Mesendoderm (in vitro differentiated cells): Measurements from ENCODE around the gene SMYD3.

Experiments
- DNase-seq: peaks from one replicate; pipeline ENCODE4 v3.0.0; 2013
- H2AK5ac ChIP-seq: 2 replicates; pipeline ENCODE4 v1.6.1; 2013; ENCODE audit warnings: low read length, inconsistent platforms
- H2BK120ac ChIP-seq: 2 replicates; pipeline ENCODE4 v1.6.1; 2013; ENCODE audit warnings: low read depth, mild to moderate bottlenecking, low read length, moderate library complexity, mixed read lengths
- H2BK15ac ChIP-seq: replicated peaks from 2 replicates; pipeline ENCODE4 v1.6.1; 2013; ENCODE audit warnings: low read depth, mild to moderate bottlenecking, moderate library complexity
- H2BK5ac ChIP-seq: 2 replicates; pipeline ENCODE4 v1.6.1; 2013; ENCODE audit warnings: low read length, inconsistent platforms
- H3K18ac ChIP-seq: 2 replicates; pipeline ENCODE4 v1.6.1; 2013; ENCODE audit warnings: mild to moderate bottlenecking, low read length, mixed read lengths
- H3K23ac ChIP-seq: one replicate; pipeline ENCODE4 v1.6.1; 2013; ENCODE audit warnings: low read length
- H3K27ac ChIP-seq: 2 replicates; pipeline ENCODE4 v1.5.1; 2013; ENCODE audit warnings: low read depth, mild to moderate bottlenecking, inconsistent platforms, low read length, moderate library complexity
- H3K27me3 ChIP-seq: 2 replicates; pipeline ENCODE4 v1.6.1; 2013; ENCODE audit warnings: low read length, control low read depth, mild to moderate bottlenecking, inconsistent platforms; ENCODE audit not compliant: insufficient read depth, poor library complexity
- H3K36me3 ChIP-seq: 2 replicates; pipeline ENCODE4 v1.6.1; 2013; ENCODE audit warnings: low read length, inconsistent platforms; ENCODE audit not compliant: control insufficient read depth, insufficient read depth
- H3K4ac ChIP-seq: one replicate; pipeline ENCODE4 v1.6.1; 2013; ENCODE audit warnings: low read depth, mild to moderate bottlenecking, low read length, moderate library complexity
- H3K4me1 ChIP-seq: 2 replicates; pipeline ENCODE4 v1.6.1; 2013; ENCODE audit warnings: low read depth, low read length, inconsistent platforms; ENCODE audit not compliant: control insufficient read depth
- H3K4me2 ChIP-seq: 2 replicates; pipeline ENCODE4 v1.6.1; 2013; ENCODE audit warnings: low read length
- H3K4me3 ChIP-seq: 2 replicates; pipeline ENCODE4 v1.5.1; 2013; ENCODE audit warnings: mild to moderate bottlenecking, low read length
- H3K56ac ChIP-seq: one replicate; pipeline ENCODE4 v1.6.1; 2013; ENCODE audit warnings: low read length
- H3K79me1 ChIP-seq: 2 replicates; pipeline ENCODE4 v1.6.1; 2013; ENCODE audit warnings: low read length, inconsistent platforms
- H3K79me2 ChIP-seq: 2 replicates; pipeline ENCODE4 v1.6.1; 2013; ENCODE audit warnings: mild to moderate bottlenecking, low read length; ENCODE audit not compliant: control insufficient read depth, insufficient read depth
- H3K9ac ChIP-seq: 2 replicates; pipeline ENCODE4 v1.6.1; 2013; ENCODE audit warnings: low read length, inconsistent platforms
- H4K5ac ChIP-seq: one replicate; pipeline ENCODE4 v1.6.1; 2013; ENCODE audit warnings: low read length
- H4K8ac ChIP-seq: one replicate; pipeline ENCODE4 v1.6.1; 2013; ENCODE audit warnings: low read depth, mild to moderate bottlenecking, control low read depth, low read length, moderate library complexity
- WGBS: extraction: QIAGEN DNeasy Blood & Tissue Kit; methylation state at CpG from one replicate; pipeline ENCODE4 v1.1.7; 2013; ENCODE audit warnings: low lambda C conversion rate, missing lambda C conversion rate; ENCODE audit not compliant: insufficient coverage; ENCODE audit errors: extremely low coverage; 5-methylcytosine and 5-hydroxymethylcytosine counted together

SMYD3 gene

DNA sequence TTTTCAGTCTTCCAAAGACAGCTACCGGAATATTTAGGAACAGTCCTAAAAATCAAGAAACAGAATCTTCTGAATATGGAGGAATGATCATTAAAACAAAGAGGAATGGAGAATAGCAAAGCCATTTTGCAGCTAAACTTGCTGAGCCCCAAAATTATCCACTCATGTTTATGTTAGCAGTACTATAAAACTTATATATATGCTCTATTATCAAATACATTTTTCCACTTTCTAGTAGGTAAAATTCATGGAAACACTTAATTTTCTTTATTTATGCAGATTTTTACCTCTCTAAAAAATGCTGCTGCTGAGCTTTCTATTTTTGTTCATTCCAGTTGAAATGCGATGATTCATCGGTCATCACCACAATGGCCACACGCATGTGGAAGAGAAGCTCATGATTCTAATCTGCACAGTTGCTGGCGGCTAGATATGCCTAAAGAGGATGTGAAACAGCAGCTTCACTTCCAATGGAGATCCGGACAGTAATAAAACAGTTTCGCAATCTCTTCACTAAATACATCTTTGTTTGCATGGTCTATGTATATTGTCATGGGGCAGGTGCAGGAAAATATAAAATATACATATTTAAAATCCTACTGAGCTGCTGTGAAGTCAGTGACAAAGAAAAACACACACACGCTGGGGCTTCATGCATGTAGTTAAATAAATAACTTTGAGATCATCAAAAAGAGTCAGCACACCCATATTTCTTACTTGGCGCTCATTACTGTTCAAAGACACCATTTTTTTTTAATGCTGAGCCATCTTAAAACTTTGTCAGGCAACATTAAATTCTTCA lies 292.2 kb downstream of the SMYD3 start:
- Histone ChIP-seq H3K4me2 (no peak overlapping the region), H3K36me3 (no peaks in the 10 kb centered on the region), H2BK120ac (no peak overlapping the region), H3K18ac (no peak overlapping the region), H3K4ac (no peak overlapping the region), H2BK15ac (no peak overlapping the region), H3K27me3 (no peaks in the 10 kb centered on the region), H4K5ac (no peak overlapping the region), H3K9ac (no peak overlapping the region), H3K79me2 (no peaks in the 10 kb centered on the region), H3K4me1 (no peaks in the 10 kb centered on the region), H3K79me1 (no peaks in the 10 kb centered on the region), H2AK5ac (no peak overlapping the region), H3K23ac (no peak overlapping the region), H2BK5ac (no peak overlapping the region), H3K4me3 (no peak overlapping the region), H3K56ac (no peak overlapping the region), H3K27ac (no peak overlapping the region), H4K8ac (no peak overlapping the region)
- no CpG with 5 or more reads among the region's 9 CpGs for WGBS
- DNase-seq = no peak

DNA sequence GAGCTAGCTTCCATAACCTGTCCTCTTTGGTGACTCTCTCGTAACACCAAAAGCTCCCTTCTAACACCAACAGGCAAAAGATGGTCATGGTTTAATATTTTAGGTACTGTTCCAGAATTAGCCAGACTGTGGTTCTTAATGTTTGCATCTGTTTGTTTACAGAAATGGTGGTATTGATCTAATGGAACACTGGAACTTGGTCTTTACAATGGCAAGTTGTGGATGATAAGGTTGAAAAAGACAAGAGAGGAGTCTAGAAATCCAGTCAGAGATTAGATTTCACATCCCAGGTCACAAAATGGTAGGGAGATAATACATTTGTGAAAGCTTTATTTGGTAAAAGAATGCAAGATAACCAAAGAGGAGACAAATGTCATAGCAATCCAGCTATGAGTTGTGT lies 293.1 kb downstream of the SMYD3 start:
- no CpG with 5 or more reads among the region's 1 CpG for WGBS
- Histone ChIP-seq H4K5ac (no peak overlapping the region), H4K8ac (no peak overlapping the region), H3K4me1 (no peaks in the 10 kb centered on the region), H3K4ac (no peak overlapping the region), H3K9ac (no peak overlapping the region), H2BK120ac (no peak overlapping the region), H3K18ac (no peak overlapping the region), H2AK5ac (no peak overlapping the region), H2BK15ac (no peak overlapping the region), H3K79me1 (no peaks in the 10 kb centered on the region), H3K27ac (no peak overlapping the region), H3K36me3 (no peaks in the 10 kb centered on the region), H3K23ac (no peak overlapping the region), H3K4me2 (no peak overlapping the region), H3K27me3 (no peaks in the 10 kb centered on the region), H3K79me2 (no peaks in the 10 kb centered on the region), H2BK5ac (no peak overlapping the region), H3K56ac (no peak overlapping the region), H3K4me3 (no peak overlapping the region)
- DNase-seq = no peak

DNA sequence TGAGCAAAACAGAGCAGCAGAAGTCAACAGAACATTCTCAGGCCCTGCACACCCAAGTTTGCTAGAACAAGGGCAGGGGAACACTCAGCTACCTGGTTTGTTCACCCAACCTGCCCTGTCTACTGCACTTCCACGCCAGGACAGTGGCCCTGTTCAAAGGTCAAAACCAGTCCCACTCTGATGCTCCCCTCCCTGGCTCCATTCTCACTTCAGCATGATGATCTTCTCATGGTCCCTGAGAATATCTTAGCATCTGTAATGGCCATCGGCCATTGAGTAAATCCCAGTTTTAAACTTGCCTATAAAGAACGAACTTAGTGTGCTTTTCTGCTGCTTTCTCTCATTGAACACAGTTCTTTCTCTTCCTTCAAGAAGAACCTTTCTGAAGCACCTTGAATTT lies 293.6 kb downstream of the SMYD3 start:
- H3K18ac ChIP-seq = no peak overlapping the region
- no peaks in the 10 kb centered on the region for H3K4me1 ChIP-seq
- H3K4ac ChIP-seq = no peak overlapping the region
- no peak for DNase-seq
- no peak overlapping the region for H3K27ac ChIP-seq
- H3K79me1 ChIP-seq = no peaks in the 10 kb centered on the region
- no peak overlapping the region for H3K23ac ChIP-seq
- no peaks in the 10 kb centered on the region for H3K36me3 ChIP-seq
- no peaks in the 10 kb centered on the region for H3K79me2 ChIP-seq
- H2BK5ac ChIP-seq = no peak overlapping the region
- no peak overlapping the region for H3K56ac ChIP-seq
- H2AK5ac ChIP-seq = no peak overlapping the region
- H3K4me2 ChIP-seq = no peak overlapping the region
- WGBS = no CpG with 5 or more reads among the region's 3 CpGs
- H4K5ac ChIP-seq = no peak overlapping the region
- no peak overlapping the region for H3K9ac ChIP-seq
- no peak overlapping the region for H3K4me3 ChIP-seq
- no peak overlapping the region for H4K8ac ChIP-seq
- no peak overlapping the region for H2BK15ac ChIP-seq
- H3K27me3 ChIP-seq = no peaks in the 10 kb centered on the region
- no peak overlapping the region for H2BK120ac ChIP-seq

DNA sequence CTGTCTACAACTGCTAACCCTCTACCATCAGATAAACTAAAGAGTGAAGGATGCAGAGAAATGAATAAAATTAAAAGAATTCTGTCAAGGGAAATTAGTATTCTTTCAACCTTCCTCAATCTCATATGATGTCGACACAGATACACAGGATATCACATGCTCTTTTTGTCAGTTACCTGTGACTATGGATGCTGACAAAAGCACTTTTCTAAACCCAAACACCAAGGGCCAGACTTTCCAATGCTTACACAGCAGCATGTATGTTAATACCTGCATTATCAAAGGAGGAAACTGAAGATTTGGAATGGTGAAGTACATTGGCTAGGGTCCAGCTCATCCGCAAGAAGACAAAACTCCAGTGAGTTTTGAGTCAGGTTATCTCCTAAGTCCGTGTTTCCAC lies 294.0 kb downstream of the SMYD3 start:
- H2BK120ac ChIP-seq = no peak overlapping the region
- H4K8ac ChIP-seq = no peak overlapping the region

DNA sequence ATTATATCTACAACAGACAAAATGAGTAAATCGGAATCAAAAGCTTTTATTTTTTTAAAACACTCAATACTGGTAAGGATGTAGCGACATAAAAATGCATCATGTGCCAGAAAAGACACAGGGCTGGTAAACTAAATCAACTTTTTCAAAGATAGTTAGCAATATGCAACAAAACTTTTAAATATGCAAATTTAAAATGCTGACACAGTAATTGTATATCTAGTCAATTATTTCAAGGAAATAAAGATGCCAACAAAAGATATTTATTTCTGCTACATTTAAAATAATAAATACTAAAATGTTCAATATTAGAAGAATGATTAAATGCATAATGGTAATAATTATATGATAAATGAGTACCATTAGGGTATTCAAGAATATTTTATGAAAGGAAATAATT lies 295.1 kb downstream of the SMYD3 start:
- Histone ChIP-seq H3K9ac (no peak overlapping the region), H4K8ac (no peak overlapping the region), H3K56ac (no peak overlapping the region), H2BK5ac (no peak overlapping the region), H2BK120ac (no peak overlapping the region), H4K5ac (no peak overlapping the region), H3K27ac (no peak overlapping the region), H3K4me1 (no peaks in the 10 kb centered on the region), H2BK15ac (no peak overlapping the region), H3K4me3 (no peak overlapping the region), H3K36me3 (no peaks in the 10 kb centered on the region), H2AK5ac (no peak overlapping the region), H3K27me3 (no peaks in the 10 kb centered on the region), H3K79me2 (no peaks in the 10 kb centered on the region), H3K4ac (no peak overlapping the region), H3K4me2 (no peak overlapping the region), H3K18ac (no peak overlapping the region), H3K23ac (no peak overlapping the region), H3K79me1 (no peaks in the 10 kb centered on the region)
- DNase-seq = no peak
- no CpG with 5 or more reads among the region's 2 CpGs for WGBS

More for the DNA sequence above, 294.0 kb downstream of the SMYD3 start:
- H2BK15ac ChIP-seq = no peak overlapping the region
- no peak overlapping the region for H3K9ac ChIP-seq
- no peaks in the 10 kb centered on the region for H3K36me3 ChIP-seq
- no peak overlapping the region for H2AK5ac ChIP-seq
- WGBS = no CpG with 5 or more reads among the region's 3 CpGs
- H3K79me2 ChIP-seq = no peaks in the 10 kb centered on the region
- no peak overlapping the region for H3K4ac ChIP-seq
- H3K4me3 ChIP-seq = no peak overlapping the region
- H4K5ac ChIP-seq = no peak overlapping the region
- H3K79me1 ChIP-seq = no peaks in the 10 kb centered on the region
- H3K18ac ChIP-seq = no peak overlapping the region
- H2BK5ac ChIP-seq = no peak overlapping the region
- H3K4me1 ChIP-seq = no peaks in the 10 kb centered on the region
- no peak overlapping the region for H3K4me2 ChIP-seq
- H3K27me3 ChIP-seq = no peaks in the 10 kb centered on the region
- no peak overlapping the region for H3K56ac ChIP-seq
- DNase-seq = no peak
- no peak overlapping the region for H3K27ac ChIP-seq
- H3K23ac ChIP-seq = no peak overlapping the region

DNA sequence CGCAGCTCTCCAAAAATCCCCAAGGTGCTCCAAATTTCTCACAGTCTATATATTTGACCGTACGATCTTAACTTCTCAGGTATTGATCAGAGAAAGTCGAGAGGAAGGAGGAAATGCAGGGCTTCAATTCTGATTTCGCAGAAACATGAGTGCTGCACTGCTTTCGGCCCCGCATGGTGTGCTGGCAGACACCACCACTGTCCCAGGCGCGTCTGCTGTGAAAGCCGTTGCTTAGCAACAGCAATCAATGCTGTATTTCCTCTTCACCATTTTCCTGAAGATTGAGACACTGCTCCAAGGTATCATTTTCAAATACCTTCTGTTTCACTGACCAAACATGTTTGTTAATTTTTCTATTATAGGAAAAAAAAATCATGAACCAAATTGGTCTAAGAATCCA lies 296.3 kb downstream of the SMYD3 start:
- Histone ChIP-seq H3K79me1 (no peaks in the 10 kb centered on the region), H3K27ac (no peak overlapping the region), H4K8ac (no peak overlapping the region), H3K23ac (no peak overlapping the region), H2BK15ac (no peak overlapping the region), H2AK5ac (no peak overlapping the region), H3K18ac (no peak overlapping the region), H3K36me3 (no peaks in the 10 kb centered on the region), H3K79me2 (no peaks in the 10 kb centered on the region), H3K4me3 (no peak overlapping the region), H3K4me2 (no peak overlapping the region), H2BK120ac (no peak overlapping the region), H3K27me3 (no peaks in the 10 kb centered on the region), H3K4me1 (no peaks in the 10 kb centered on the region), H3K4ac (no peak overlapping the region), H3K56ac (no peak overlapping the region), H4K5ac (no peak overlapping the region), H3K9ac (no peak overlapping the region), H2BK5ac (no peak overlapping the region)
- no CpG with 5 or more reads among the region's 10 CpGs for WGBS
- DNase-seq = peak; percentile 78
